Right forelimb (tissue), 1 donor: ENCODE results near the gene ANGPT4.

Source experiments
- DNase-seq: peaks from one replicate; pipeline ENCODE4 v3.0.0-alpha.2; 2018

ANGPT4 gene, protein sequence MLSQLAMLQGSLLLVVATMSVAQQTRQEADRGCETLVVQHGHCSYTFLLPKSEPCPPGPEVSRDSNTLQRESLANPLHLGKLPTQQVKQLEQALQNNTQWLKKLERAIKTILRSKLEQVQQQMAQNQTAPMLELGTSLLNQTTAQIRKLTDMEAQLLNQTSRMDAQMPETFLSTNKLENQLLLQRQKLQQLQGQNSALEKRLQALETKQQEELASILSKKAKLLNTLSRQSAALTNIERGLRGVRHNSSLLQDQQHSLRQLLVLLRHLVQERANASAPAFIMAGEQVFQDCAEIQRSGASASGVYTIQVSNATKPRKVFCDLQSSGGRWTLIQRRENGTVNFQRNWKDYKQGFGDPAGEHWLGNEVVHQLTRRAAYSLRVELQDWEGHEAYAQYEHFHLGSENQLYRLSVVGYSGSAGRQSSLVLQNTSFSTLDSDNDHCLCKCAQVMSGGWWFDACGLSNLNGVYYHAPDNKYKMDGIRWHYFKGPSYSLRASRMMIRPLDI

DNA sequence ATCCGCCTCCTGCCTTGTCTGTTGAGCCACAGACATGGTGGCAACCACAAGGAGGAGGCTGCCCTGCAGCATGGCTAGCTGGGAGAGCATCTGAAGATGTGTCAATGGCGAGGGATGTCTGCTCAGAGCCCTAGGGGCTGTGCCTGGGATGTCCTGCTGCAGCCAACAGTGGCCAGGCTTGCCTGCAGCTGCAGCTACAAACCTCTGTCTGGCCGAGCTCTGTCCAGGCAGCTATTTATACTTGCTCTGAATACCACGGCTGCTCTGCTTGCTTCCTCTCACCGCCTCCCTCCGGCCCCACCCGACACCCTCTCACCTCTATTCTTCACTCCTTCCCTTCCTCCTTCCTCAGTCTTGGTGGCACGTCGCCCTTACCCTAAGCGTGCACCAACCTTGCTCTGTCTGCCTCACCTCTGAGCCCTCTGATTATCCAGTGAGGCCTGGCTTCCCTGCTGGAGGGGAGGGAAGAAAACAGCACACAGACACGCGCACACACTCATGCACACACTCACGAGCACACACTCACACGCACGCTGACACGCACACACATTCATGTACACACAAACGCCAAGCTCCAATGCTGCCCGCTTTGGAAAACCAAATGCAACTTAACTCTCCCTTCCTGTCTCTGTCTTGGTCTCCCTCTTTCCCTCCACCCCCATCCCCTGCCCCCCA is at the start of gene ANGPT4:
Gene ANGPT4 (minus strand): TSS at position 210 of the 675 bp plus-strand sequence. CDS start 120 bp downstream, at position 90.
- DNase-seq: no peak

DNA sequence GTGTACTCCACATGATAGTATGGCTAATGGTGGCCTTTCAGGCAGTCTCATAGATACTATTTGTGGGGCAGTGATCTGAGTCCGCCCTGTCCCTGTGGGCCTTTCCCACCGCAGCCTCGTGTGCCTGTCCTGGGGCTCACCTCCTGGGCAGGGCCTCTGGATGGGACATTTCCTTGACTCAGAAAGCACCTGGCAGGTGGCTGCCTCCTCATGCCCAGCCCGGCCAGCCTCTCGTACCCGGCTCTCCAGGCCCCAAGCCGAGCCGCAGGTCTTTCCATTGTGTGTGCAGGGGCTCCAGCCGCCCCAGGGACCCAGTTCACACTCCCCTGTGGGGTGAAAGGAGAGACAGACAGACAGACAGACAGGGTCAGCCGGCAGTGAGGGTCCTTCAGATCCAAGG is 47.7 kb upstream of the ANGPT4 start:
- DNase-seq: no peak

DNA sequence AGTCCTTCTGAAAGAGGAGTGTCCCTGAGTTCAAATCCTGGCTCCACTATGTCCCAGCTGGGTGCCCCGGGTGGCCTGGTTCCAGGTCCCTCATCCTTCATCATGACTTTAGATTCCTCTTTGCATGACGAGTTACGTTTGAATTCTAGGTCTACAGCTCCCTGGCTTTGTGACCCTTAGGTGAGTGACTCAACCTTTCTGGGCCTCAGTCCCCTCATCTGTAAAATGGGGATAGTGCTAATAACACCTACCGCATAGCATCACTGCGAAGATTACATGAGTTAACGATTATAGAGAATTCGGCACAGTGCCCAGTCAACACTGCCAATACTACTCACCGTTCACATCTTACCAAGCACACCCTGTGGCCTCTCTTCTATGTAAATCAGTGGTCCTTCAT is 46.5 kb upstream of the ANGPT4 start:
- no peak for DNase-seq

DNA sequence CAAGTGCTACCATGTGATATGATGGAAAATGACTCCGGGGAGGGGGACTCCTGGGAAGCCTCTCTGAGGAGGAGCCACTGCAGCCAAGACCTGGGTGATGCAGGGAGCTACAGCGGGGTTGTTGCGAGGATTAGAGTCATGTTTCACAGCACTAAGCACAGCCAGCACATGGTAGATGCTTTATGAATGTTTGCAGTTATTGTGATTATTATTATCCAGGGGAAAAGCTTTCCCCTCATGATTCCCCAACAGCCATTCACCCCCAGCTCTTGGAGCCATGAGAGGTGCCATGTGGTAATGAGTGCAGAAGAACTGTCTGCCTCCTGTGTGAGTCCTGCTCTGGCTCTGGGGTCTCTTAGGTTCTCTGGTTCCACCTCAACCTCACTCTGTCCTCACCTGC is 46.1 kb upstream of the ANGPT4 start:
- DNase-seq: no peak

DNA sequence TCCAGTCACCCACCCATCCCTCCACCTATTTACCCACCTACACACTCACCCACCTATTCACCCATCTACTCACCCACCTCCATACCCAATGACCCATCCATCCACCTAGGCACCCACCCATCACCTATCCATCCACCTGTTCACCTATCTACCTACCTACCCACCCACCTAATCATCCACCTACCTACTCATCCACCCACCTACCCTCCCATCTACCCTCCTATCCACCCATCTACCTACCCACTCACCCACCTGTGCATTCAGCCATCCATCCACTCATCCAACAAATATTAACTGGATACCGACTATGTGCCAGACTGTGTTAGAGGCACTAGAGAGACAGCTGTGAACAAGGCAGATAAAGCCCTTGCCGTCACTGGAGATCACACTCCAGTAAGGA is 45.6 kb upstream of the ANGPT4 start:
- no peak for DNase-seq

DNA sequence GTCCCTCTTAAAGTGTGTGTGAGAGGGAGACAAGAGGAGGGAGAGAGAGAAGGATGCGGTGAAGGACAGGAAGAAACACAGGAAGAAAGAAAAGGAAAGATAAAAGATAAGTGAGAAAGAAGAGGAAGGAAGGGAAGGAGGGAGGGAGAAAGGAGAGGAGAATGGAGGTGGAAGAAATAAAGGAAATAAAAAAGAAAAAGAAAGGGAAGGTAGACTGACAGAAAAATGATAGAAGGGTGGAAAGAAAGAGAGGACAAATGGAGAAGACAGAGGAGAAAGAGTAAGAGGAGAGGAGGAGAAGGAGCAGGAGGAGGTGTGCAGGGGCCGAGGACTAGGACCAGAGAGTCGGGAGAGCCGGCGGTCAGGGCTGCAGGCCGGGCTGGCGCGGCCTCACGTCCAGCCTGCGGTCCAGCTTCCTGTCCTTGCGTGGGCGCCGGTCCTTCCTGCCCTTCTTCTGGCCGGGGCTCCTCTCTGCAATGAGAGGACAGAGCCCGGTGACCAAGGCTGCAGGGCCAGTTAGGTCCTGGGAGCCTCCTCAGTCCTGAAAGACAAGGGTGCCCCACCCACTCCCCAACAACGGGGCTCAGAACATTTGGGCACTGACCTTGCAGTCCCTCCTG is 44.0 kb upstream of the ANGPT4 start:
- DNase-seq: no peak

DNA sequence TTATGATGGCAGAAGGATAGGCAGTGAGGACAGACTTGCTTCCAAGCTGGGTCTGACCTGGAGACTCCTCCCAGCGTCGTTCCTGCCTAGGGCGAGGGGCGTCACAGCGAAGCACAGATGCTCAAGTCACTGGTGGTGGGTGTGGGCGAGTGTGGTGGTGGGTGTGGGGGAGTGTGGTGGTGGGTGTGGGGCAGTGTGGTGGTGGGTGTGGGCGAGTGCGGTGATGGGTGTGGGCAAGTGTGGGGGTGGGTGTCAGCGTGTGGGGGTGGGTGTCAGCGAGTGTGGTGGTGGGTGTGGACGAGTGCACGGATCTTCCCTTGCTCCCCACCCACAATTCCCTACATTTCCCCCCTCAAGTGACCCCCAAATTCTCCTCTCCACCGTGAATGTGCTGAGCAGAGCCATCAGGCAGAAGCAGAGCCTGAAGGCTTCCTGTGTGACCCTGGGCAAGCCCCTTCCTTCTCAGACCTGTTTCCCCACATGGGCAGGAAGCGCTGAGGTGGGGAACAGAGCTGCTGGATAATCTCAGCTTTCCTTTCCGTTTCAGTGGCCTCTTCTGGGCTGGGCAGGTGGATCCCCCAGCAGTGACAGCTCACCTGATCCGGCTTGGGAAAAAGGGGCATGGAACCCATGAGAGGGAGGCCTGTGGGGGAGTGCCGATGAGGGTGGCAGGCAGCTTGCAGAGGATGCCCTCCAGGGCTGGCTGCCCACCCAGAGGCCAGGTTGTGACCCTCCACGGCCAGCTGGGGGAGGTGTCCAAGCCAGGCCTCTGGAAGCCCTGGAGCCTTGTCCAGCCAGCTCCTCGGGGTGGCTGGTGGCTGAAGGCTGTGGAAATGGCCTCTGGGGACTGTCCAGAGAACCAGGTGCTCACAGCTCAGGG is 43.0 kb upstream of the ANGPT4 start:
- DNase-seq: no peak

DNA sequence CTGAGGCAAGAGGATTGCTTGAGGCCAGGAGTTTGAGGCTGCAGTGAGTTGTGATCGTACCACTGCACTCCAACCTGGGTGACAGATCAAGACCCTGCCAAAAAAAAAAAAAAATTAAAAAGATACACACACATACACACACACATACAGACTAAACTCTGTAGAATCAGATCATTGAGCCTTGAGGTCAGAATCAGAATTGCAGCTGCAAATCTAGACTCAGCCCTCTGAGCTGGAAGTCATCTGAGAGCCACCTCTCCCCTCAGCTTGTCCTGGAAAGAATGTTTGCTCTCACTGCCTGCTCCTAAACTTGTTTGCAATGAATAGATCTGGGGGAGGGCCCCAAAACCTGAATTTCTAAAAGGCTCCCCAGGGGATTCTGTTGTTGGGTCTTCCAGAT is 41.4 kb upstream of the ANGPT4 start:
- DNase-seq: no peak

DNA sequence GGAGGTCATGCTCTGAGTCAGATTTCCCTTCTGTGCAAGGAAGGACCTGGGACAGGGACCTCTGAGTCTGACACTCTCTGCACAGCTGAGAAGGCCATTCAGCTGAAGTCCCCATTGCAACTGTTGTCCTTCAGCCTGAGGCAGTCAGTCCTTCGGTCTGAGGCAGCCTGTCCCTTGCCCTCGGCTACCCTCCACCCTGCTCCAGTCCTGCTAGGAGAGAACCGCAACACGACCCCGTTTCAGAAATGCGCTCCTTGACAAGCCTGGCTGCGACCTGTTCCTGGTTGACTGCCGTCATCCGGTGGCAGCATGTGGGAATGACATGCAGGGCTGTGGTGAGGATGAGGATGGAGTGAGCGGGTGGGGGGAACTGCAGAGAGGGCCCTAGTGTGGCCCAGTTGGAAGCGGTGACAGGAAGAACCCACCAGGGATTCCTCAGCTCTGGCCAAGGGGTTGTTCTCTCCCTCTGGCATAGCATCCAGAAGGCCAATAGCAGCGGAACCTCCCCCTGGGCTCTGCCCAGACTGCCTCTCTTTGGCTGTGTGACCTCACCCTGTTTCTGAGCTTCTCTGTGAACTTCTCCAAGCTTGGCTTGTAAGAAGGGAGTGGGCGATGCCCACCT is 40.3 kb upstream of the ANGPT4 start:
- peak; percentile 83 for DNase-seq

DNA sequence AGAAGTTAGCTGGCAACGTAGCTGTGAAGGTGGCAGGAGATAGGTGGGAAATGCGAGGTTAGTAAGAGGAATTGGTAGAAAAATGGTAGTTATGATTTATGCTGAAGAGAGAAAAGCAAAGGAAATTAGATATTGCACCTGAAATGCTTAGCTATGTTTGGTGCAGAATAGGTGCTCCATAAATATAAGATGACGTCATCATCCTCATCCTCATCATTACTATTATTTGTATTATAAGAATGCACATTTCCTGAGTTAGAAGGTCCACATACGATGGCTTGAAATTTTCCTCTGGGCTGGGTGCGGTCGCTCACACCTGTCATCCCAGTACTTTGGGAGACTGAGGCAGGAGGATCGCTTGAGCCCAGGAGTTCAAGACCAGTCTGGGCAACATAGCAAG is 39.5 kb upstream of the ANGPT4 start:
- no peak for DNase-seq

DNA sequence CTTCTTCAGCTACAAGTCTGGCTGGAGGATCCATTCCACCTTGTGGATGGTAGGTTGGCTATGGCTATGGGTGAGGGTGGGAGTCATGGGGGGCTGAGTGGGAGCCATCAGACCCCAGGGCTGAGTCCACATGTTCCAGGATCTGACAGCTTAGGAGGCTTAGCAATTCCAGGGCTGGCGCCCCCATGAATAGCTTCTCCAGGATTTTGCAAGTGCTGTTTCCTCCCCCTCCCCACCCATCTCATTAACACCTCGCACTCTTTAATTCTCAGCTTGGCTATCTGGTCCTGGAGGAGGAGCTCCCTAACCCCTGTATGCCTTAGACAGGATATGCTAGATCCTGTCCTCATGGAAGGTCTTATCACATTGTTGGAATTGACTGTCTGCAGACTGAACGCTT is 39.0 kb upstream of the ANGPT4 start:
- no peak for DNase-seq

DNA sequence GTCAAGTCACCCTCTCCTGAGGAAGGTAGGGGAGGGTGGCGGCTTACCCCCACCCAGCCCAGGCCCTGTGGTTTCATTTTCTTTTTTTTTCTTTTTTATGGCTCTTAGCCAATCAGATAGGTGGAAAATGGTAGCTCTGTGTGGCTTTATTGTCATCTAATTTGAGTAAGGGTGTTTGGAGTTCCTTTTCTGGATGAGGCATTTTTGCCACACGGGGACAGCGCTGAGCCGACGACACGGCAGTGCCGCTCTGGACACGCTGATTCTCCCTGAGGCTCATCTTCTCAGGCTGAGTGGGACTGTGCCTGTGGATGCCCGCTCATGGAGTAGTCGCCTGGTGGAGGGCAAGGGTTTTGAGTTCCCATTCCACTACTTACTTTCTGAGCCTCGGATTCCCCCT is 37.6 kb upstream of the ANGPT4 start:
- no peak for DNase-seq

DNA sequence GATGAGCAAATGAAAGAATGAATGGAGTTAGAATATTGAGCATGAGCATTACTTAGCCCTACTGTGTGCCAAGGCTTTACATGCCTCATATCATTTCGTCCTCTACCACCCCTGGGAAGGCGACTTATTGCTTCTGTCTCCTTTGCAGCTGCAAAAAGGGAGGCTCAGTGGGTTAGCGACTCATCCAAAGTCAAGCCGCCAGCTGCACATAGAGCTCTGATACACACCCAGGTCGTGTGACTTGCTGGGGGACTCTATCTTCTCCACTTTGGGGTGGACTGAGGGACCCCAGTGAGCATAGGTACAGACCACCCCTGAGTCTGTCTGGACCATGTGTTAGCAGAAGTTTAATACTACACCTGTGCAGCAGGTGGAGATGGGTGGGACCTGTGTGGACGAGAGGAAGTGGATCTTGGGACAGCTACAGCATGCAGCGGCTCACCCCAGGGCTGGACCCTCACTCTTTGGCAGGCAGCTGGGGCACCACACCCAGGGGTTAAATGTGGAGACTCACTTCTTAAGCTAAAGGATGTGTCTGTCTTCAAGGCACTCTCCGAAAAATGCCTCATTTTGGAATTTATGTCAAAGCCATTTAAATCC is 36.2 kb upstream of the ANGPT4 start:
- no peak for DNase-seq

DNA sequence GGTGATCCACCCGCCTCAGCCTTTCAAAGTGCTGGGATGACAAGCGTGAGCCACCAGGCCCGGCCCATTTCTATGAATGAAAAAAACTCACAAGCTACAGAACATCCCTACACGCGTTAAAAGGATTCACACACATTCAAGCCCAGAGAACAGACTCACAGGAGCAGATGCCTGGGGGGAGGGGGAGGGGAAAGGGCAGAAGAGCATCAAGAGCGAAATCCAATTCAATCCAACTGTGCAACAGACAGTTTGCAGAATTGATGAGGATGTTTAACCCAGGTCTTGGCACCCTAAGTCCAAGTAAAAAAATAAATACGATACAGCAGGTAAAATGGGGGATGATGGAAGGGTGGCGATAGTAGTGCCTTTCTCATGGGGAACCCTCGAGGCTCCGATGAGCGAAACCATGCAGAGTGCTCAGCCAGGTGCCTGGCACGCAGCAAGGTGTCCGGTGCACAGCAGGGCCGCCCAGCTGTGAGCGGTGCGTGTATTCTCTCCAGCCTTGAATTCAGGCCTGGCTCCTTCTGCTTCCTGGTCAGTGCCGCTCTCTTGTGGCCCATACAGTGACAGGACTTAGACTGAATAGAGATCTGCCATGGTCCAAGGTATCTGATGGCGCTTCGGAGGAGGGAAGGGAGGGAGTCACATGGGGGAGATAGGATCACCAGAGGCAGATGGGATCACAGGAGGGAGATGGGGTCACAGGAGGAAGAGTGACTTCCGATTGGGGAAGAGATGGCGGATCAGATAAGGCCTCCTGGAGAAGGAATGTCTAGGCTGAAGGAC is 35.4 kb upstream of the ANGPT4 start:
- no peak for DNase-seq

DNA sequence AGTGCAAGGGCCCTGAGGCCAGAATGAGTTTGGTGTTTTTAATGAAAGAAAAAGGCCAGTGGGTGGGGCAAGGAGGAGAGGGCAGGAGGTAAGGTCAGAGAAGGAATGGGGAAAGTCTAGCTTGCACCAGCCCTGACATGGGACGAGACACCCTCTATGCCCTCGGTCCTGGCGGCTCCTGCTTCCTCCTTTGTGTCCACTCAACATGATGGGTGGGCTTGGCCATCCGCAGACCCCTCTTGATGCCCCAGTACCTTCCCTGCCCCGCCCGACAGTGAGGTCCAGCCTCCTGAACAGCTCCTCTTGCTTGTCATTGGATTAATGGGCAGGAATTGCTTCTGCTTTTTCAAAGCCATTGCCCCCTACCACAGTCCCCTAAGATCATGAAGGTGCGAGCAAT is 33.6 kb upstream of the ANGPT4 start:
- DNase-seq: no peak

DNA sequence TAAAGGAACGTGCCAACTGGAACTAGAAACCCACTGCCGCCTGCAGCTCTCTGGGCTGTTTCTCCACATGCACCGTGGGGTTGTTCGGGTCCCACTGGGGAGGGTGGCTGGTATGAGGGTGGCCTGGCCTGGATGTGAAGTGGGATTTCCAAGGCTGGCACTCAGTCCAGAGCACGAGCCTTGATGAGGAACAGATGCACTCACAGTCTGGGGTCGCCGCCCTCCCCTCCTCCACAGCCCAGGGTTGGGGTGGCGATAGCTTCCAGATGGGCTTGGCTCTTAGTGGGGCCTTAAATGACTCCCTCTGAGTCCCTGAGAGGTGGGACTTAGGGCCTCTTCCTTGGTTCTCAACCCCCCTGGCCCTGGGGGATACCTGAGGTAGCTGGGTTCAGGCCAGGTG is 30.7 kb upstream of the ANGPT4 start:
- DNase-seq: no peak

DNA sequence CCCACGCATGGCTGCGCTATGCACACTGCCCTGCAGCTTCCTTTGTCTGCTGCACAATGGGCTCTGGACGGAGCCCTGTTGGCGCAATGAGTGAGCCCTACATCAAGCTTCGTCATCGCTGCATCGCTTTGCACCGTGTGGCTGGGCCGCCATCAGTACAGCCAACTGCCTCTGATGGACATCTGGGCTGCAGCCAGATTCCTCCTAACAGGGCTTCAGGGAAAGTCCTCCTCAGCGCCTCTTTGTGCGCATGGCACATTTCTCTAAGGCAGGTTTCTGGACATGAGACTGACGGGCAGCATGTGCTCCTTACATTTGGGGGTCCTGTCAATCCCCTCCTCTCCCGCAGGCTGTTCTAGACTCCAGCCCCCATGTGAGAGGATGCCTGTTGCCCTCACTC is 29.7 kb upstream of the ANGPT4 start:
- no peak for DNase-seq

DNA sequence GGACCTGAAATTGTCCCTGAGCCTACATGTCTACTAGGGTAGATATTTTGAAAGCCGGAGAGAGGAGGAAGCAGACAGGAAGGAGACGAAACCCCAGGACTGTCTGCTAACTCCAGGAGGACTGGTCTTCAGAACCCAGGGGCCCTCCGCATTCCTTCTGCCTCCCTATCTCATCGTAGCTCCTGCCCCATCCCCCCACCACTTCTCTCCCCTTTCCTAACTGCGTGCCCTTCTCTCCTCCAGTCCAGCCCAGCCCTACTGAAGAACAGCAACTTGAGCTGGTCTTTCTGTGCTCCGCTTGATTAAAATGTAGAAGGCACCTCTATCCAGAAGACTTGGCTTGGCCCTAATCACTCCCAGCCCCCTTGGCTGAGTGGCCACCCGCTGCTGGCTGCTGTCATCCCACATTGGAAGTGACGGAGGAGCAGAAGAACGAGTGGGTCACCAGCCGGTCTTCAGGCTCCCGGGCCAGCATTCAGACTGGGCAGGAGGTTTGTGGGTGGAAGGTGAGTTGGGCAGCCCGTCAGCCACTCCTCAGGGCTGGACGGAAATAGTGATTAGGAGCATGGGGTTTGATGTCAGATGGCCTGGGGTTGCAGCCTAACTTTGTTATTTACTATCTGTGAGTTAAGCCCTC is 28.8 kb upstream of the ANGPT4 start:
- no peak for DNase-seq

DNA sequence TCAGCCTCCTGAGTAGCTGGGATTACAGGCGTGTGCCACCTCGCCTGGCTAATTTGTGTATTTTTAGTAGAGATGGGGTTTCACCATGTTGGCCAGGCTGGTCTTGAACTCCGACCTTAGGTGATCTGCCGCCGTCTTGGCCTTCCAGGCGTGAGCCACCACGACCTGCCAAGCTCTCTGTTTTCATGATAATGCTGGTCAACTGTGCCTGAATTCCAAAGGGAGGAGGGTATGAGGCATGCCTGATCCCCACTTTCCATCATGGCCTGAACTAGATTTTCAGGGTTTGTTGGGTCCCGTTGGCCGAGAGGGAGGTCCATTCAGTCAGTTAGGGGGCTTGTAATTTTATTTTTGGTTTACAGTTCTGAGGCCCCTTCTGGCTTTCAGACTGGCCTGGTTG is 28.0 kb upstream of the ANGPT4 start:
- no peak for DNase-seq

DNA sequence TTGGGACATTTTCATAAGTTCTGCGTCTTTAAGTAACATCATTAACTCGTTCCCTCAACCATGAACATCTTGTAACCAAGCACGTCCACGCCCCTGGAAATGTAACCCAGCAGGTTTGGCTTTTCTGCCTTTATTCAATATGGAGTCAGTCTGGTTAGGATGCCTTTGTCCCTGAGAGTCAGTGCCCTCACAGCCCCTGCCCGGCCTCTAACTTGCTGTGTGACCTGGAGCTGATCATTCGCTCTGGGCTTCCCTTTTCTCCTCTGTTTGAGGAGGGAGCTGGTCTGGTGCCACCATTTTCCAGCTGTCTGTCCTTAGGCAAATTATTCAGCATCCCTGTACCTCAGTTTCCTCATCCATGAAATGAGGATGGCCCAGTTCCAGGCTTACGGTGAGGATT is 26.5 kb upstream of the ANGPT4 start:
- no peak for DNase-seq

DNA sequence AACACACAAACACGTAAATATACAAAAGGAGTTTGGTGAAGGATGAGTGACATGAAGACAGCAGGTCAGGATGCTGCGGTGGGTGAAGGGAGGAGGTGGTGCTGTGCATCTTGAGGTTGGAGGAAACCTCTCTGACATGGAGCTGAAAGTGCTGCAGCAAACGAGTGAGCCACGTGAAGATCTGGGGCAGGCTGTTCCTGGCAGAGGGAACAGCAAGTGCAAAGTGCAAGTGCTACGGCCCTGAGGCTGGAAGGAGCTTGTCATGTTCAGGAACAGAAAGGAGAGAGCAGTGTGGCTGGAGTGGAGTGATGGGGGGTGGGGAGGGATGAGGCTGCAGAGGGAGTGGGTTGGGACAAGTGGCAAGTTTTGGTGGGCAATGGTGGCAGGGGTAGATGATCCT is 24.8 kb upstream of the ANGPT4 start:
- no peak for DNase-seq
